Panc1 (cell line): ENCODE measurements around the gene CCR2.

ENCODE experiments used
- CTCF ChIP-seq: fragments of 450-650 bp; IDR thresholded peaks from 2 replicates; pipeline ENCODE4 v1.5.1; 2017; ENCODE audit warnings: mild to moderate bottlenecking
- POLR2AphosphoS5 ChIP-seq: IDR thresholded peaks from 2 replicates; pipeline ENCODE4 v1.6.1; 2012; ENCODE audit warnings: mild to moderate bottlenecking, low read depth, low read length, moderate library complexity
- SIN3A ChIP-seq: IDR thresholded peaks from 2 replicates; pipeline ENCODE4 v1.6.1; 2012; ENCODE audit warnings: low read depth, mild to moderate bottlenecking, low read length, moderate library complexity, borderline replicate concordance; ENCODE audit not compliant: insufficient read depth

- TF ChIP-seq CTCF (no peak), SIN3A (no peak), POLR2AphosphoS5 (no peak)
These were observed 15.1 kb upstream of the CCR2 start for GRCh38 chr3:46338840-46339239.
